GM19452 (cell line): ENCODE results near the gene ABCC4.

Experiments
- ATAC-seq: cut with Tn5 transposase; IDR thresholded peaks from one replicate; pipeline ENCODE4 v1.9.1; 2021; ENCODE audit not compliant: unreplicated experiment

Gene ABCC4

DNA sequence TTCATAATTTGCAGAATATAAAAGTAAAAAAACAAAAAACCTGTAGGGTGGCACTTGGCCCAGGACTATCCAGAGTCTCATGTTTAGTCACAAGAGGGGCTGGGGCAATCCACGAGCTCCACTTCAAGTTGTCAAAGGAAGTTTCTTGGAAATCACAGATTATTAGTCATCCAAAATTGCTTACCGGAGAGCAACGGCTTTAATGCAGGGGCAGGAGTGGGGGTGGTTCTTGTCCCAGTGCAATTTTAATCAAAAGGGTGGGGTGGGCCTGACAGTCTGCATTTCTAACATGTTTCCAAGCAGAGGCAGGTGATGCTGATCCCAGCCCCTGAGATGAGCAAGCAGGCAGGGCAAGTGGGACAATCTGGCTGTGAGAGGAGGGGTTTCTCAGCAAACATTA is 233.9 kb downstream of the ABCC4 start:
- no peak for ATAC-seq

GRCh38 chr13:95060014-95060519 is 241.2 kb downstream of the ABCC4 start:
- ATAC-seq: no peak

GRCh38 chr13:95059306-95059705 is 241.9 kb downstream of the ABCC4 start:
- ATAC-seq: no peak

DNA sequence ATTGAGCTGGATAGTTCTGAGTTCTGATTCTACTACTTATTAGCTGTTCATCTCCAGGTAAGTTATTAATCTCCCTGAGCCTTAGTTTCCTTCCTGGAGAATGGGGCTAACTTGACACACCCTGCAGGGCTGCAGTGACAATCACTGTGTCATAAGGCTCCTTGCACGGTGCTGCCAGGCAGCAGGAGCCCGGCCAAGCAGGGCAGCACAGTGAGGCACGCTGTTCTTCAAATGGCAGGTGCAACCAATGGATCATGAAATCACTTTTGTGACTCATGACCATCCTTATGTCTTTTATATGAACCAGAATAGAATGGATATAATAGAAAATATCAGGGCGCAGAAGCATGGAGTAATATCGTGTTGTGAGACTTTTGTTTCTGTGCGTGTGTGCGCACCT is 242.6 kb downstream of the ABCC4 start:
- ATAC-seq: no peak

GRCh38 chr13:95056266-95056665 is 245.0 kb downstream of the ABCC4 start:
- no peak for ATAC-seq

GRCh38 chr13:95050800-95051615 is 250.2 kb downstream of the ABCC4 start:
- ATAC-seq: no peak

DNA sequence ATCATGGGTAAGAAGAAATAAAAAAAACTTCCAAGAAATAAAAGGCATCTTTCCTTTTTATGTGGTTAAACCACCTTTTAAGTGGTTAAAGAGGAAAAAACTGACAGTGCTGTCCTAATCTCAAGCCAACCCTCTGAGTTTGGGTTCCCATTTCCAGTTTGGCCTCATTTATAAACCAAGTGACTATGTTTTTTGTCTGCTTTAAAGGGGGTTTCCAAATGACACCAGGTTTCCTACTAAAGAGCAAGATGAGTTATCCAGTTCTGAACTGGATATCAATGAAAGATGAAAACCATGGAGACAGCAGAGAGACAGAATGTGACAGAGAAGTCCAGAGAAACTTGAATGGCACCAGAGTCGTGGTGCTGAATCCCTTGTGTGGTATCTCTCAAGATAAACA is 251.5 kb downstream of the ABCC4 start:
- ATAC-seq: no peak

DNA sequence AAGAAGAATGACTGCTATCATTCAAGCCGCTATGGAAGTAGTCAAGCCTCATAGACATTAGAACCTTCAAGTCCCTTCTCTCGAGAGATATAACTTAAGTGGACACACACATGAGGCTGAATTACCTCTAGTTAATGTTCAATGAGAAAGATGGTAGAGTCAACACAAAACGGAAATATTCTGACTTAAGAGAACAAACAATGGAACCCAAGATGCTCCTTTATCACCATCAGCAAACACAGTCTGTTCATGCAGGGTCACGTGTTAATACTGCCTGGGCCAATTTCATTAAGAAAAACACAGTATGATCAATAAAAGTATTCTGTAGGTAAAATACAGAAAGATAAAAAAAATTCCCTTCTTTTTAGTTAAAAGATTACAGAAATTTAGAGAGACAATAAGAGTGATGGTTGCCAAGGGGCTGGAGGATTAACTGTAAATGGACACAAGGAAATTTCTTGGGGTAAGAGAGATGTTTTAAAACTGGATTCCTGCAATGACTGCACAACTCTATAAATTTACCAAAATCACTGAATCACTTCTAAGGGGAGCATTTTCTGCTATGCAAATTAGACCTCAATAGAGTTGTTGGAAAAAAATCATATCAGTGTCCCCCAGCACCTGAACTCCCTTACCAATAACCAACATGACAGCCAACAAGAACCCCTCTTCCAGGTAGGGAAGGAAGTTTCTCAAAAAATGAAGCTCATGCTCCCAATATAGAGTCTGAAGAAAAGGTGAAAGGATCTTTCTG is 256.6 kb downstream of the ABCC4 start:
- no peak for ATAC-seq

GRCh38 chr13:95039415-95039814 is 261.8 kb downstream of the ABCC4 start:
- ATAC-seq: no peak

DNA sequence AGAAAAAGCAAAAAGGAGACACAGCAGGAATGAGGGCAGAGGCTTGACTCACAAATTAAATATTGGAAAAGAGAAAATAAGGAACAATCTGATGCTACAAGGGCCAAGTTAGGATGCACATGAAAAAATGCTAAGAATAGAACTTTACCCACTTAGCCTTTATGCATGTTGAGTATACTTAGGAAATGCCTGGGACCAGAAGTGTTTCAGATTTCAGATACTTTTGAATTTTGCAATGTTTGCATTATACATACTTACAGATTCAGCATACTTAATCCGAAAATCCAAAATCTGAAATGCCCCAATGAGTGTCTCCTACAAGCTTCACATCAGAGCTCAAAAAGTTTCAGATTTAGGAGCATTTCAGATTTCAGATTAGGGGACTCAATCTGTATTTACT is 262.3 kb downstream of the ABCC4 start:
- ATAC-seq: no peak

- ATAC-seq: no peak
Observed at GRCh38 chr13:95035311-95036109, 265.7 kb downstream of the ABCC4 start.

- peak; percentile 53 for ATAC-seq
Observed at GRCh38 chr13:95033890-95034289, 267.4 kb downstream of the ABCC4 start.

- no peak for ATAC-seq
Observed at GRCh38 chr13:95032121-95032520, 269.1 kb downstream of the ABCC4 start.

GRCh38 chr13:95030821-95031343 is 270.4 kb downstream of the ABCC4 start:
- ATAC-seq: no peak

- no peak for ATAC-seq
Observed at GRCh38 chr13:95027638-95028037, 273.6 kb downstream of the ABCC4 start.

- no peak for ATAC-seq
Observed at GRCh38 chr13:95025116-95025515, 276.1 kb downstream of the ABCC4 start.

GRCh38 chr13:95023405-95023804 is 277.8 kb downstream of the ABCC4 start:
- ATAC-seq: no peak

DNA sequence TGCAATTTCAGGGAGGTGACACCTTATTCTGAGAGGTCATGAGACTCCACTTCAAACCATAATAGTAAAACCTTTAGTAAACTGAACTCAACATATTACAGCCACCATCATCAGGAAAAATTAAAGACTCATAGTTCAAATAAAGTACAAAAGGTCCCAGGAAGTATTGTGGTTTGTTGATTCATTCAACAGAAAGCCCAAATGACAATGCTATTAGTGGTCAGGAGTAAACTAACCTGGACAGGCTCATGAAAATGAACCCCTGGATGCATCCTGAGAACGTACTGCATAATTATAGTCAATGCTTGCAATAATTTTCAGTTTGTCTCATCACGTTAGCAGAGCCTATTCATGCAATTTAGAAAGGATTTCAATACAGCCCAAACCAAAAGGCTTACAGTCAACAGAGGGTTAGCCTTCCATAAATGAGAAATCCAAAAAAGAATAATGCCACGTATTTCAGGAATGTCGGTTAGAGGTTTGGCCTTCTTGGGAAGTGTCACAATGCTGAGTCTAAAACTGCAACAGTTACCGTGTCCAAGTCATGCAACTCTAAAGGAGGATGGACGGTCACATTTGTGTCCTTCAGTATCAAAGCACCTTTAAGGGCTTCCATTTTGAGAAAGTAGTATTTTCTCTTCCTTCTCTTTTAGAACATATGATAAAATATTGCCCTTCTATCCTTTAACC is 280.8 kb downstream of the ABCC4 start:
- ATAC-seq: no peak

DNA sequence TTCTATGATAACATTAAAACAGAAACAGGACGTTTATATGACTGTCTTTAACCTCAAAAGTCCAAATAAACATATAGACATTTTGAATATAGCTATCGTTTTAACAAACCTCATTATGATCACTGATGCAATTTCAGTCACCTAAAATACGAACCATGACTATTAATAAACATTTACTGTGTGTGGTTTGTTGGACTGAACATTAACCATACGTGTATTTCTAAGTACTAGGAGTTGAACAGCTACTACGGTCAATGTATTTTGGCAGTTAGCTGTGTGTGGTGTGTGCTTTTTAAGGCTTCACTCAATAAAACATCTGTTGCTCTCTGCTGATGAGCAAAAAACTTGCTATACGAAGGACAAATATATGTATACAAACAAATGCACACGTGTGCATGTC is 281.4 kb downstream of the ABCC4 start:
- no peak for ATAC-seq

GRCh38 chr13:95007322-95007721 is 293.9 kb downstream of the ABCC4 start:
- no peak for ATAC-seq

DNA sequence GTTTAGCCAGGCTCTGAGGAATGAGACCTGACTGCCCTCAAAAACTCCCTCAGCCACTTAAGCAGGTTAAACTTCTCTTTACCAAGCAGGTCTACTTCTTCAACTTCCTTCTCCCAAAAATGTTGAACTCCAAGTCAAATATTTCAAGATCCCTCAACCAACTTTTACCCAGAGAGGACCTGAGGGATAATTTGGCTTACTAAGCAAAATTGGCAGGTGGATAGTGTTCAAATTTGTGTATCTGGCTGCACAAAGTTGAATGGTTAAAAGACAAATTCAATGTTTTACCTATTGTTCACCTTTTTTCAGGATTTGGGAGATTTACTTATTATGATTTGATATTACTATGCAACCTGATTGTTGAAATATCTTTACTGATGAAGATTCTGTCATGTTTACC is 296.0 kb downstream of the ABCC4 start:
- ATAC-seq: no peak
